Upper lobe of right lung (tissue), 1 donor: ENCODE results near the gene GPN2. TPM values are rescaled to one million over a fixed set of nuclear protein-coding genes. Genes with fewer than 3 reads are reported as not detected.
A peak's percentile ranks its signal among the peaks of the same experiment; 100 is the strongest.

Source experiments
- ATAC-seq: fragments of 200-7000 bp; cut with Tn5 transposase; one replicate; pipeline ENCODE4 v1.9.1; 2020; ENCODE audit warnings: mild to moderate bottlenecking, moderate library complexity
- DNase-seq: peaks from one replicate; pipeline ENCODE4 v3.0.0-alpha.2; 2020
- H3K27ac ChIP-seq: fragments of 200-600 bp; one replicate; pipeline ENCODE4 v1.8.0; 2022
- H3K27me3 ChIP-seq: fragments of 200-600 bp; one replicate; pipeline ENCODE4 v1.8.0; 2022; ENCODE audit warnings: mild to moderate bottlenecking
- H3K36me3 ChIP-seq: fragments of 200-600 bp; one replicate; pipeline ENCODE4 v1.8.0; 2022
- H3K4me1 ChIP-seq: fragments of 200-600 bp; one replicate; pipeline ENCODE4 v1.8.0; 2022
- H3K4me3 ChIP-seq: fragments of 200-600 bp; one replicate; pipeline ENCODE4 v1.8.0; 2022; ENCODE audit warnings: mild to moderate bottlenecking
- H3K9me3 ChIP-seq: fragments of 200-600 bp; one replicate; pipeline ENCODE4 v1.8.0; 2022
- CTCF ChIP-seq: fragments of 200-600 bp; IDR thresholded peaks from one replicate; pipeline ENCODE4 v1.8.0; 2022; ENCODE audit warnings: antibody characterized with exemption
- intact Hi-C: fragments of 100-400 bp; cut with DNase I; formaldehyde crosslinking; loops from one replicate; pipeline ENCODE4 v1.11.0; 2022
- total RNA-seq: library from RNA; stranded (reverse); fragmentation: NEBNext Ultra II Directional; extraction: Animal tissue kit (Norgen Biotek cat#: 25700); gene quantifications from one replicate; pipeline ENCODE4 v1.2.1, GENCODE V29; 2021
- donor health status: DM: no; HTN: yes; CAD: no; lungs with severe emphysema.

The GPN2 gene
- total RNA-seq, 1 donor from 2014 or later, result 24.6 TPM

GRCh38 chr1:26923711-26924110 lies 33.6 kb upstream of the GPN2 start:
- intact Hi-C loops, result no loop called here
- TF ChIP-seq CTCF, result no peak
- Histone ChIP-seq H3K27me3 (no peaks in the 10 kb centered on the region), H3K4me3 (no peak overlapping the region), H3K36me3 (peaks cover 50% of the 10 kb centered on the region), H3K27ac (no peak overlapping the region), H3K4me1 (peaks cover 10% of the 10 kb centered on the region), H3K9me3 (no peaks in the 10 kb centered on the region)
- no peak for DNase-seq
- no peak for ATAC-seq

- H3K9me3 ChIP-seq, result no peaks in the 10 kb centered on the region
- peak overlapping the region; percentile 100 for H3K4me3 ChIP-seq
- H3K27ac ChIP-seq, result no peak overlapping the region
- H3K36me3 ChIP-seq, result peaks cover 42% of the 10 kb centered on the region
- intact Hi-C loops, result no loop called here
- H3K27me3 ChIP-seq, result no peaks in the 10 kb centered on the region
- no peak for TF ChIP-seq CTCF
- peaks cover 10% of the 10 kb centered on the region for H3K4me1 ChIP-seq
- DNase-seq, result no peak
- no peak for ATAC-seq
These were observed 32.8 kb upstream of the GPN2 start for GRCh38 chr1:26922901-26923300.

GRCh38 chr1:26922431-26922729 lies 32.3 kb upstream of the GPN2 start:
- ATAC-seq, result no peak
- intact Hi-C loops, result no loop called here
- Histone ChIP-seq H3K9me3 (no peaks in the 10 kb centered on the region), H3K4me3 (peak overlapping the region; percentile 100), H3K27me3 (no peaks in the 10 kb centered on the region), H3K36me3 (peaks cover 36% of the 10 kb centered on the region), H3K27ac (peak overlapping the region; percentile 89), H3K4me1 (peaks cover 10% of the 10 kb centered on the region)
- no peak for DNase-seq
- TF ChIP-seq CTCF, result no peak

GRCh38 chr1:26921540-26922430 lies 31.7 kb upstream of the GPN2 start, which contains the start of gene NUDC:
NUDC (plus strand) TSS chr1:26921743; CDS start chr1:26921849, 106 bp downstream.
- peak within 1 kb of the TSS; percentile 89 for H3K27ac ChIP-seq
- peaks cover 33% of the 10 kb centered on the region for H3K36me3 ChIP-seq
- no peaks in the 10 kb centered on the region for H3K9me3 ChIP-seq
- peak within 1 kb of the TSS; percentile 100 for H3K4me3 ChIP-seq
- DNase-seq (peak; percentile 98), ATAC-seq (peak; percentile 99)
- no peak for TF ChIP-seq CTCF
- intact Hi-C loops, result no loop called here
- H3K4me1 ChIP-seq, result peaks cover 10% of the 10 kb centered on the region
- H3K27me3 ChIP-seq, result no peaks in the 10 kb centered on the region

GRCh38 chr1:26921126-26921539 lies 31.1 kb upstream of the GPN2 start:
- Histone ChIP-seq H3K9me3 (no peaks in the 10 kb centered on the region), H3K4me3 (peak overlapping the region; percentile 100), H3K27ac (peak overlapping the region; percentile 78), H3K4me1 (peaks cover 10% of the 10 kb centered on the region), H3K36me3 (peaks cover 26% of the 10 kb centered on the region), H3K27me3 (no peaks in the 10 kb centered on the region)
- intact Hi-C loops, result no loop called here
- TF ChIP-seq CTCF, result no peak
- peak; percentile 6 for ATAC-seq
- DNase-seq, result no peak
